Activated CD4-positive, alpha-beta T cell treated with anti-CD3 and anti-CD28 coated beads for 36 hours (primary cell): ENCODE data around the gene PBX2. TPM values are rescaled to one million over a fixed set of nuclear protein-coding genes. Genes with fewer than 3 reads are reported as not detected.
"Not testable (repeated sequence)": the region's sequence is repeated elsewhere in the genome, so short reads cannot be mapped to it uniquely, and the experiment has no call there.

ENCODE experiments used
- ATAC-seq: fragments of 200-7000 bp; cut with Tn5 transposase; one replicate; pipeline ENCODE4 v1.10.0; 2021; ENCODE audit warnings: mild to moderate bottlenecking, moderate library complexity
- CTCF ChIA-PET: fragments of 350-600 bp; sonication (Branson Sonifier 250); formaldehyde crosslinking; loops from one replicate; lab custom pipeline; 2021; ENCODE audit warnings: antibody characterized with exemption; lab: Charles Lee
- POLR2A ChIA-PET: fragments of 350-600 bp; sonication (Branson Sonifier 250); formaldehyde crosslinking; loops from one replicate; lab custom pipeline; 2021; ENCODE audit warnings: antibody characterized with exemption, inconsistent platforms; lab: Charles Lee
- DNase-seq: peaks from one replicate; pipeline ENCODE4 v3.0.0-alpha.2; 2020
- H3K27ac Mint-ChIP-seq: one replicate; pipeline ENCODE4 v1.8.0; 2021; ENCODE audit warnings: mixed read lengths
- H3K27me3 Mint-ChIP-seq: one replicate; pipeline ENCODE4 v1.8.0; 2021; ENCODE audit warnings: mixed read lengths
- H3K36me3 Mint-ChIP-seq: one replicate; pipeline ENCODE4 v1.8.0; 2021; ENCODE audit warnings: low read depth, mixed read lengths
- H3K4me1 Mint-ChIP-seq: one replicate; pipeline ENCODE4 v1.8.0; 2021; ENCODE audit warnings: mixed read lengths
- H3K4me3 Mint-ChIP-seq: one replicate; pipeline ENCODE4 v1.8.0; 2021; ENCODE audit warnings: mild to moderate bottlenecking, moderate library complexity, mixed read lengths
- H3K9me3 Mint-ChIP-seq: one replicate; pipeline ENCODE4 v1.8.0; 2021; ENCODE audit warnings: low read depth, mixed read lengths
- intact Hi-C, 2 experiments: fragments of 100-400 bp; cut with DNase I in 1 of 2; cut with micrococcal nuclease in 1 of 2; formaldehyde crosslinking; loops; one replicate each; pipeline versions ENCODE4 v1.14.2 to v1.15.1; 2022 to 2024; cut with DNase I, micrococcal nuclease
- total RNA-seq, 2 experiments: library from RNA; stranded (reverse); gene quantifications; one replicate each; pipeline ENCODE4 v1.2.3, GENCODE V29; 2021

Gene PBX2
- total RNA-seq, 2 experiments from 2014 or later: 64.9 to 77.9 TPM

- H3K4me1 Mint-ChIP-seq: no peaks in the 10 kb centered on the region
- POLR2A ChIA-PET: no interaction called here
- no peak for DNase-seq
- no peak overlapping the region for H3K27ac Mint-ChIP-seq
- H3K9me3 Mint-ChIP-seq: no peaks in the 10 kb centered on the region
- no peak overlapping the region for H3K4me3 Mint-ChIP-seq
- intact Hi-C loops: no loop called here
- no peaks in the 10 kb centered on the region for H3K36me3 Mint-ChIP-seq
- CTCF ChIA-PET: no interaction called here
- H3K27me3 Mint-ChIP-seq: no peaks in the 10 kb centered on the region
- ATAC-seq: no peak
These were observed 26.3 kb upstream of the PBX2 start for GRCh38 chr6:32216285-32216684.

- Mint-ChIP-seq H3K36me3 (no peaks in the 10 kb centered on the region), H3K4me1 (no peaks in the 10 kb centered on the region), H3K27ac (no peak overlapping the region), H3K4me3 (no peak overlapping the region), H3K27me3 (no peaks in the 10 kb centered on the region), H3K9me3 (no peaks in the 10 kb centered on the region)
- CTCF ChIA-PET: no interaction called here
- DNase-seq (no peak), ATAC-seq (no peak)
- intact Hi-C loops: no loop called here
- POLR2A ChIA-PET: no interaction called here
These were observed 25.6 kb upstream of the PBX2 start for GRCh38 chr6:32215617-32216016.

DNA sequence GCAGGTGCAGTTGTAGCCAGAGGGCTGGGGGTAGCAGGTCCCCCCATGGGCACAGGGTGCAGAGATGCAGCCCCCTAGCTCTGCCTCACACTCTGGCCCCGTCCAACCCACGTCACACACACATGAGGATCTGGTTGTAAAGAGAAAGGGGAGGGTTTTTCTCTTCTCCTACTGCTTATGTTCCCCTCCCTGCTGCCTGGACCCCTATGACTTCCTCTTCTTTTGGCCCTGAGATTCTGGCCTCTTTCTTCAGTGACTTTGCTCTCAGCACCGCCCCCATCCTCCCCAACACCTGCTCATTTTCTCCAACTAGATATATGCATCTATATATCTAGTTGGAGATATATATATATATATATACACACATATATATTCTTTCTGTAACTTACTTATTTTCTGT, 24.1 kb upstream of the PBX2 start:
- intact Hi-C loops: no loop called here
- no peaks in the 10 kb centered on the region for H3K4me1 Mint-ChIP-seq
- CTCF ChIA-PET: no interaction called here
- no peaks in the 10 kb centered on the region for H3K9me3 Mint-ChIP-seq
- POLR2A ChIA-PET: no interaction called here
- no peak for ATAC-seq
- no peak for DNase-seq
- H3K4me3 Mint-ChIP-seq: no peak overlapping the region
- H3K27me3 Mint-ChIP-seq: no peaks in the 10 kb centered on the region
- H3K36me3 Mint-ChIP-seq: no peaks in the 10 kb centered on the region
- H3K27ac Mint-ChIP-seq: no peak overlapping the region

GRCh38 chr6:32213649-32214048, 23.6 kb upstream of the PBX2 start:
- Mint-ChIP-seq H3K4me1 (no peaks in the 10 kb centered on the region), H3K27me3 (no peaks in the 10 kb centered on the region), H3K9me3 (no peaks in the 10 kb centered on the region), H3K27ac (no peak overlapping the region), H3K36me3 (no peaks in the 10 kb centered on the region), H3K4me3 (no peak overlapping the region)
- ATAC-seq (no peak), DNase-seq (no peak)
- ChIA-PET POLR2A (no interaction called here), CTCF (no interaction called here)
- intact Hi-C loops: no loop called here

DNA sequence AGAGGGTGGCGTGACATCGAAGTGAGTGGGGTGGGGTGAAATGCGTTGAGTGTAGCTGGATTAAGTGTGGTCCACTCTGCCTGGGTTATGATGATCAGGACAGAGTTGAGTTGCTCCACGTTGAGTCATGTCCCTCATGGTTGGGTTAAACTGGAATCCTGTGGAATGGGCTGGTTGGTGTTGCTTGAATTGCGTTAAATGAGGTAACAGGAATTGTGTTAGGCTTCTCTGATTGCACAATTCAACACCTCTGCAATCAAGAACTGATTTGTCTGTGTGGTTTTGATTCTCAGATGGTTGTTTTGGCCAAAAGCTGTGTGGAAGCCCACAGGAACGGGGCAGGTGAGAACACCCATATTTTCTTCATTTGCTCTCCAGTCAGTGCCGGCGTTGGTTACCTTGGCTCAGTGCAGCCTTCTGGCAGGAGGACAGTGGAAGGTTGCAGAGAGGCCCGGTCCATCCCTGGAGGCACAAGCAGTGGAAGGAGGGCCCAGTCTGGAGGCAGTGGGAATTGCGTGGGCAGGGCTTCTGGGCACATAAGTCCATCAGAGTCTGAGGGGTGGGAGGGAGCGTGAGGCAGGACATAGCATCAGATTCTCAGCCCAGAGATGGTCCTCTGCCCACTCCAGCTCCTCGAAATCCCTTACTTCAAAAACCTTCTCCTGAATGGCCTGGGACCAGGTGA, 22.2 kb upstream of the PBX2 start:
- intact Hi-C loops: no loop called here
- H3K36me3 Mint-ChIP-seq: no peaks in the 10 kb centered on the region
- H3K9me3 Mint-ChIP-seq: no peaks in the 10 kb centered on the region
- no peaks in the 10 kb centered on the region for H3K27me3 Mint-ChIP-seq
- no peaks in the 10 kb centered on the region for H3K4me1 Mint-ChIP-seq
- ChIA-PET POLR2A (no interaction called here), CTCF (no interaction called here)
- ATAC-seq: no peak
- H3K4me3 Mint-ChIP-seq: no peak overlapping the region
- no peak for DNase-seq
- no peak overlapping the region for H3K27ac Mint-ChIP-seq

DNA sequence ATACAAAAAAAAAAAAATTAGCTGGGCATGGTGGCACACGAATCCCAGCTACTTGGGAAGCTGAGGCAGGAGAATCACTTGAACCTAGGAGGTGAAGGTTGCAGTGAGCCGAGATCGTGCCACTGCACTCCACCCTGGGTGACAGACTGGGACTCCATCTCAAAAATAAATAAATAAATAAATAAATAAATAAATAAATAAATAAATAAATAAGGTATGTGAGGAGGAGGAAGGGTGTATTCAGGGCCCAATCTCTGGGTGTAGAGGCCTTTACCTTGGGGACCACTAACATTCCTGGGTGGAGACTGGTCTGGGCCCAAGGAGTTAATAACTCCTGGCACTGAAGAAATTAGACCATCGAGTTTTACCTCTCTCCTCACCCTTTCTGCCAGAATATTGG, 21.4 kb upstream of the PBX2 start:
- H3K4me1 Mint-ChIP-seq, CTCF ChIA-PET, H3K4me3 Mint-ChIP-seq, ATAC-seq, H3K27me3 Mint-ChIP-seq, H3K27ac Mint-ChIP-seq, H3K36me3 Mint-ChIP-seq, DNase-seq, POLR2A ChIA-PET, H3K9me3 Mint-ChIP-seq, intact Hi-C loops: not testable (repeated sequence)

GRCh38 chr6:32210191-32210601, 20.2 kb upstream of the PBX2 start:
- POLR2A ChIA-PET: interaction anchor here (0.7 kb wide), 1 partner anchor 13 kb away, joined by 3 read pairs; no protein-coding TSS in a partner anchor
- ATAC-seq: no peak
- H3K4me3 Mint-ChIP-seq: no peak overlapping the region
- CTCF ChIA-PET: no interaction called here
- DNase-seq: no peak
- intact Hi-C loops: no loop called here
- no peak overlapping the region for H3K27ac Mint-ChIP-seq
- no peaks in the 10 kb centered on the region for H3K27me3 Mint-ChIP-seq
- H3K4me1 Mint-ChIP-seq: no peaks in the 10 kb centered on the region
- H3K9me3 Mint-ChIP-seq: no peaks in the 10 kb centered on the region
- no peaks in the 10 kb centered on the region for H3K36me3 Mint-ChIP-seq

DNA sequence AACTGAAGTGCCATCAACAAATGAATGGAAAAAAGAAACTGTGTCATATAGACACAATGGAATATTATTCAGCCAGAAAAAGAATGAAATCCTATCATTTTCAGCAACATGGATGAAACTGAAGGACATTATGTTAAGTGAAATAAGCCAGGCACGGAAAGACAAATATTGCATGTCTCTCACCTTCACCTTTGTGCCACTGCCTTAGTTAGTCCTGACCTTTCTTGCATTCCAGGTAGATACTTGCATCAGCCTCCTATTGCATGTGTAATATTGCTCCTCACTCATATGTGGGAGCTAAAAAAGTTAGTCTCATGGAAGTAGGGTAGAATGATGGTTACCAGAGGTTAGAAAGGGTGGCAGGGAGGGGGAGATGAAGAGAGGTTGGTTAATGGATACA, 19.0 kb upstream of the PBX2 start:
- Mint-ChIP-seq H3K27me3 (no peaks in the 10 kb centered on the region), H3K9me3 (no peaks in the 10 kb centered on the region), H3K36me3 (no peaks in the 10 kb centered on the region), H3K4me1 (no peaks in the 10 kb centered on the region), H3K27ac (no peak overlapping the region), H3K4me3 (no peak overlapping the region)
- POLR2A ChIA-PET: no interaction called here
- ATAC-seq (no peak), DNase-seq (no peak)
- intact Hi-C loops: no loop called here
- CTCF ChIA-PET: no interaction called here

DNA sequence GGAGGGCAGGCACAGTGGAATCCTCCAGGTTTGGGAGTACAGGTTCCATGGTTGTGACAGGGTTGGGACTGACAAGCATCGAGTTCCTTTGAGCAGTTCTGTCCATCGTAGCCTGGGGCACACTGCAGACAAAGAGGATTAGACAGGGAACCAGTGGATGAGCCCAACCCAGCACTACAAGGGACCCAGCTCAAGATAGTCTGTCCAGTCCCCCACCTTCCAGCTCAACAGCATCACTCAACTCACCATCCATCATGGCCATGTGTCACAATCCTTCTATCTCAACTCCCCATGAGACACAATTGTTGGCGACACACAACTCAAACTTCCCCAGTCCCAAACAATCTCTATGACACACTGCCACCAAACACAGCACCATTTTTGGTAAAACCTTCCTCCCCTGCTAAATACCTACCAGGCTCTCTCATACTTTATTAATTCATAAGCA, 14.3 kb upstream of the PBX2 start:
- POLR2A ChIA-PET: no interaction called here
- Mint-ChIP-seq H3K36me3 (no peaks in the 10 kb centered on the region), H3K27ac (no peak overlapping the region), H3K4me3 (no peak overlapping the region), H3K9me3 (no peaks in the 10 kb centered on the region), H3K27me3 (no peaks in the 10 kb centered on the region), H3K4me1 (no peaks in the 10 kb centered on the region)
- CTCF ChIA-PET: no interaction called here
- DNase-seq: no peak
- intact Hi-C loops: no loop called here
- ATAC-seq: no peak

DNA sequence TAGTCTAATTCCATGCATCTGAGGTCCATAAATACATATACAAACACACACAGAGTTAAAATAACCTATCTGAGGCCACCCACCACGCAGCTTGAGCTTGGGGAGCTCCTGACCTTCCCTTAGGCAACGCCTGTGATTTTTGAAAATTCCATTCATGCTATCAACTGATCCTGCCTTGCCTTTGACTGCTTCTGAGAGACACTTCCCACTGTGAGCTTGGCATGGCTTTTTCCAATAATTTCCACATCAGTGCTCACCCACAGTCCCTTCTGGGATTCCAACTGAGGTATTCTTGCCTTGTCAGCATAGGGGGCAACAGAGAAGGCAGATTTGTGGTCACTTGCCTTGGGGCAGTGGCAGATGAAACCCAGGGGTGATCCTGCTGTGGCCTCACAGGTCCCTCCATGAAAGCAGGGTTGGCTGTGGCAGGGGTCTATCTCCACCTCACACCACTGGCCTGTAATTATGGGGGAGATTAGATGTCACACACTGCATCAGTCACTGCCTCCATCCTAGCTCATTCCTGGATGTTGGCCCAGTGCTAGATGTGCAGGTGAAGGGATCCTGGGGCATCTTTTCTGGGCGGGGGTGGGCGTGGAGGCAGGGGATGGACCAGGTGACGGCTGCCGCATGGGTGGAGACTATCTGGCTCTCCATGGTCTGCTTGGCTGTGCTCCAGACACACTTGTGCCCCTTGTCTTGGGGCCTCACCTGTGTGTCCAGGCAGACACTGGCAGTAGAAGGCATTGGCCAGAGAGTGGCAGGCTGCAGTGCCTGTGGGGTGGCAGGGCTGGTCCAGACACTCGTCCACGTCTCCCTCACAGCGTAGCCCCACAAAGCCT, 13.6 kb upstream of the PBX2 start:
- no peak overlapping the region for H3K27ac Mint-ChIP-seq
- intact Hi-C loops: no loop called here
- DNase-seq: no peak
- H3K4me1 Mint-ChIP-seq: no peaks in the 10 kb centered on the region
- ChIA-PET POLR2A (no interaction called here), CTCF (interaction anchor here (0.7 kb wide), 1 partner anchor 395 kb away, joined by 3 read pairs; no protein-coding TSS in a partner anchor)
- no peaks in the 10 kb centered on the region for H3K9me3 Mint-ChIP-seq
- H3K36me3 Mint-ChIP-seq: no peaks in the 10 kb centered on the region
- H3K27me3 Mint-ChIP-seq: no peaks in the 10 kb centered on the region
- no peak overlapping the region for H3K4me3 Mint-ChIP-seq
- ATAC-seq: no peak

- DNase-seq (no peak), ATAC-seq (no peak)
- Mint-ChIP-seq H3K4me3 (no peak overlapping the region), H3K4me1 (no peaks in the 10 kb centered on the region), H3K9me3 (no peaks in the 10 kb centered on the region), H3K27me3 (no peaks in the 10 kb centered on the region), H3K27ac (no peak overlapping the region), H3K36me3 (no peaks in the 10 kb centered on the region)
- POLR2A ChIA-PET: no interaction called here
- CTCF ChIA-PET: no interaction called here
- intact Hi-C loops: no loop called here
These were observed 12.2 kb upstream of the PBX2 start for GRCh38 chr6:32202186-32202585.
